Psoas muscle (tissue), 8 donors: ENCODE measurements around the gene AMBRA1. TPM values are rescaled to one million over a fixed set of nuclear protein-coding genes. Genes with fewer than 3 reads are reported as not detected.

Experiments
- ATAC-seq, 4 donors: fragments of 200-7000 bp; cut with Tn5 transposase; one replicate each; pipeline ENCODE4 v1.9.1; 2020; ENCODE audit warnings: moderate library complexity in 3 of 4, mild to moderate bottlenecking in 2 of 4
- DNase-seq, 2 donors: peaks; one replicate each; pipeline ENCODE4 v3.0.0-alpha.2; 2020
- H3K27ac ChIP-seq: fragments of 200-600 bp; one replicate; pipeline ENCODE4 v1.8.0; 2022
- H3K27me3 ChIP-seq, 3 donors: fragments of 200-600 bp in 1 of 3; one replicate each; pipeline versions ENCODE4 v1.6.1 to v1.8.0; 2013 to 2022; ENCODE audit warnings: low read length in 2 of 3, mild to moderate bottlenecking in 2 of 3, moderate library complexity in 1 of 3; ENCODE audit not compliant: insufficient read depth in 3 of 3
- H3K36me3 ChIP-seq, 2 donors: fragments of 200-600 bp in 1 of 2; one replicate each; pipeline versions ENCODE4 v1.6.1 to v1.8.0; 2013 to 2022; ENCODE audit warnings: low read depth in 1 of 2, mild to moderate bottlenecking in 1 of 2, moderate library complexity in 1 of 2; ENCODE audit not compliant: insufficient read depth in 1 of 2
- H3K4me1 ChIP-seq: fragments of 200-600 bp; one replicate; pipeline ENCODE4 v1.8.0; 2022
- H3K4me3 ChIP-seq: fragments of 200-600 bp; one replicate; pipeline ENCODE4 v1.8.0; 2022; ENCODE audit warnings: mild to moderate bottlenecking
- H3K9me3 ChIP-seq: fragments of 200-600 bp; one replicate; pipeline ENCODE4 v1.8.0; 2022
- WGBS, 3 donors: extraction: QIAGEN DNeasy Blood & Tissue Kit; methylation state at CpG; one replicate each; pipeline versions ENCODE4 v1.1.6 to v1.1.7; 2013; 5-methylcytosine and 5-hydroxymethylcytosine counted together
- intact Hi-C, 2 donors: fragments of 100-400 bp; cut with DNase I; formaldehyde crosslinking; loops; one replicate each; pipeline versions ENCODE4 v1.11.0 to v1.14.2; 2022
- polyA plus RNA-seq, 3 donors: library from polyadenylated mRNA; stranded (reverse); fragments of 200-250 nt; gene quantifications; one replicate each; pipeline ENCODE4 v1.2.3, GENCODE V29; 2013
- total RNA-seq, 4 donors: library from RNA; stranded (reverse); fragmentation: NEBNext Ultra II Directional in 2 of 4; extraction: Animal tissue kit (Norgen Biotek cat#: 25700) in 2 of 4; gene quantifications; one replicate each; pipeline versions ENCODE4 v1.2.1 to v1.2.4, GENCODE V29; 2021 to 2023
- TF ChIP-seq, protein P1 (sequence below): fragments of 200-600 bp; IDR thresholded peaks from one replicate; pipeline ENCODE4 v1.8.0; 2022; ENCODE audit warnings: antibody characterized with exemption
- donor health status: healthy with polysubstance abuse.
- donor health status: DM: no; HTN: no; CAD: no; lungs with moderate emphysema.
- donor health status: Bipolar disorder and iron deficiency.
- donor health status: healthy.
- donor health status: DM: yes; HTN: yes; CAD: no.
- donor health status: DM: no; HTN: no; CAD: no.
- donor health status: DM: no; HTN: no; CAD: no.
- donor health status: DM: yes; HTN: yes; CAD: no.

The AMBRA1 gene
- total and polyA plus RNA-seq, 7 donors, result 5.1 to 23.5 (median 10.8) TPM

DNA sequence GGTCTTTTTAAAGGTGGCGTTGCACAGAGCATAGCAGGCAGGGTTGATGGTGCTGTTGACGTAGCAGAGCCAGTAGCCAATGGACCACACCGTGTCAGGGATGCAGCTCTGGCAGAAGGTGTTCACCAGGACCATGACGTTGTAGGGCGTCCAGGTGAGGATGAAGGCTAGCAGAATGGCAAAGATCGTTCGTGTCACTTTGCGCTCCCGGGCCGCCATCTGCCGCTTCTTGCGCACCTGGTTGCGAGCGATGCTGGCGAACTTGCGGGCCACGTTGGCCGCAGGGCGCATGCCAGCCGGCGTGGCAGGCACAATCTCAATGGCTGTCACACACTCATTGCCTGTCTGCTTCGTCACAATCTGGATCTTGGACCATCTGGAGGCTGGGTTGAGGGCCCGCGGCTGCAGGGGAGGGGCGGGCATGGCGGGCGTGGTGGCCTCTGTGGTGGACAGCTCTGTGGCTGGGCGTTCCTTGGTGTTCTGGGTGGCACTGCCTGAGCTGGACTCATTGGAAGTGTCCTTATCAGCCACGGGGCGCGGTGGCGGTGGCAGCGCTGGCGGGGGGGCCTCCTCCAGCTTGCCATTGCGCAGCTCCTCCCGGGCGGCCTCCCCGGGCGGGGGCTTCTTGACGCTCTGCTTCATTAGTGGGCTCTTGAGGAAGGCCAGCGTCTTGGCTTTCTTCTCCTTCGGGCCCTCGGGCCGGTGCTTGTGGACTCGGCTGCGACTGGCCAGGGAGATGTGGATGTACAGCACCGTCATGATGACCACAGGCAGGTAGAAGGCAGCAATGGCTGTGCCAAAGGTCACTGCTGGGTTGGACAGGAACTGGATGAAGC, 208.4 kb downstream of the AMBRA1 start:
- H3K36me3 ChIP-seq, result no peaks in the 10 kb centered on the region
- no peak overlapping the region for H3K4me3 ChIP-seq
- no peak overlapping the region for H3K27ac ChIP-seq
- WGBS, 3 donors, result 95 to 96% (median 96%) methylated on average over 42 to 47 of the region's 47 CpGs
- H3K4me1 ChIP-seq, result peaks cover 23% of the 10 kb centered on the region
- no peaks in the 10 kb centered on the region for H3K9me3 ChIP-seq
- TF ChIP-seq, protein P1, sequence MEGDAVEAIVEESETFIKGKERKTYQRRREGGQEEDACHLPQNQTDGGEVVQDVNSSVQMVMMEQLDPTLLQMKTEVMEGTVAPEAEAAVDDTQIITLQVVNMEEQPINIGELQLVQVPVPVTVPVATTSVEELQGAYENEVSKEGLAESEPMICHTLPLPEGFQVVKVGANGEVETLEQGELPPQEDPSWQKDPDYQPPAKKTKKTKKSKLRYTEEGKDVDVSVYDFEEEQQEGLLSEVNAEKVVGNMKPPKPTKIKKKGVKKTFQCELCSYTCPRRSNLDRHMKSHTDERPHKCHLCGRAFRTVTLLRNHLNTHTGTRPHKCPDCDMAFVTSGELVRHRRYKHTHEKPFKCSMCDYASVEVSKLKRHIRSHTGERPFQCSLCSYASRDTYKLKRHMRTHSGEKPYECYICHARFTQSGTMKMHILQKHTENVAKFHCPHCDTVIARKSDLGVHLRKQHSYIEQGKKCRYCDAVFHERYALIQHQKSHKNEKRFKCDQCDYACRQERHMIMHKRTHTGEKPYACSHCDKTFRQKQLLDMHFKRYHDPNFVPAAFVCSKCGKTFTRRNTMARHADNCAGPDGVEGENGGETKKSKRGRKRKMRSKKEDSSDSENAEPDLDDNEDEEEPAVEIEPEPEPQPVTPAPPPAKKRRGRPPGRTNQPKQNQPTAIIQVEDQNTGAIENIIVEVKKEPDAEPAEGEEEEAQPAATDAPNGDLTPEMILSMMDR, result no peak
- no peak for ATAC-seq
- DNase-seq, result no peak
- intact Hi-C loops, result no loop called here
- H3K27me3 ChIP-seq, result peaks cover 0 to 66% (median 23%) of the 10 kb centered on the region in 3 donors

DNA sequence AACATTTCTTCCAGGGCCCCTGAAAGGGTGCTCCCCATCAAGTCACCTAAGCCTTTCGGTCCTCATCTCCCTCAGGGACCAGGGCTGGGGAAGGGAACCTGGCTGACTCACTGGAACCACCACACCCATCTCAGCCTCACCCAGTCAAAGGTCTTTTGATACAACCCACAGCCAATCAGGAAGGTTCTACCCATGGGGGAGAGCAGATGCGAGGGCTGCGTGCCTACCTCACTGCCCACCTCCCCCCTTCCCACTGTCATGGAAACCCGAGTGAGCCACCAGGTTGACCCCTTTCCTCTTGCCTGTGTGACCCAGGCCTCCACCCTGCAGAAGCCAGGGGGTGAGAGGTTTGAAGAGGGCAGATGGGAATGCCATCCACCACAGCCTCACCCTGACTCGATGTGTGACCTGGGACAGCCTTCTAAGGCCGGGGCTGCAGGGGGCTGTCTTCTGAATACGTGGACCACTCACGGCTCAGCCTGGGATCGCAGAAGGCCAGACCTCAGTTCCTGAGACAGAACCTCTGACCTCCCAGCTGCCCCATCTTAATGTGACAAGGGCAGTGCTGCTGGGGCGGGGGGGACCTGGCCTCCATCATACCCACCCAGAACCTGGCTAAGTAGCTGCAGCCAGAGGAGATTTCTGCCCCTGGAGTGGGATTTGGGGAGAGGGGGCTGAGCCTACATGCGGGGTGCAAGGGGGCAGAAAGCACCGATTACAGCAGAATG, 209.7 kb downstream of the AMBRA1 start:
- ATAC-seq, result no peak
- H3K4me1 ChIP-seq, result peaks cover 16% of the 10 kb centered on the region
- H3K9me3 ChIP-seq, result no peaks in the 10 kb centered on the region
- intact Hi-C loops, result loop anchor here in 1 of 2 donors (2.0 kb wide), 1 partner anchor 153 kb away; no protein-coding TSS in a partner anchor
- TF ChIP-seq, protein P1, result no peak
- peaks cover 0 to 53% (median 15%) of the 10 kb centered on the region in 3 donors for H3K27me3 ChIP-seq
- H3K4me3 ChIP-seq, result no peak overlapping the region
- no peak overlapping the region for H3K27ac ChIP-seq
- 88 to 90% (median 90%) methylated on average over 12 of the region's 12 CpGs for WGBS, 3 donors
- no peak for DNase-seq
- H3K36me3 ChIP-seq, result peaks cover 0 to 3% of the 10 kb centered on the region in 2 donors

DNA sequence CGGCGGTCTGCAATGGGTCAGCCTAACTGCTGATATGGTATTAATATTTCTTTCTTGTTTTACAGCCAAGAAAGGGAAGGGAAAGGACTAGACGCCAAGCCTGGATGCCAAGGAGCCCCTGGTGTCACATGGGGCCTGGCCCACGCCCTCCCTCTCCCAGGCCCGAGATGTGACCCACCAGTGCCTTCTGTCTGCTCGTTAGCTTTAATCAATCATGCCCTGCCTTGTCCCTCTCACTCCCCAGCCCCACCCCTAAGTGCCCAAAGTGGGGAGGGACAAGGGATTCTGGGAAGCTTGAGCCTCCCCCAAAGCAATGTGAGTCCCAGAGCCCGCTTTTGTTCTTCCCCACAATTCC, 210.4 kb downstream of the AMBRA1 start:
- DNase-seq (no peak), ATAC-seq (no peak)
- TF ChIP-seq, protein P1, result no peak
- Histone ChIP-seq H3K9me3 (no peaks in the 10 kb centered on the region), H3K4me3 (no peak overlapping the region), H3K4me1 (peaks cover 14% of the 10 kb centered on the region), H3K27ac (no peak overlapping the region), H3K36me3 (peaks cover 0 to 7% of the 10 kb centered on the region in 2 donors), H3K27me3 (peaks cover 0 to 47% (median 15%) of the 10 kb centered on the region in 3 donors)
- intact Hi-C loops, result loop anchor here in 1 of 2 donors (2.0 kb wide), 1 partner anchor 153 kb away; no protein-coding TSS in a partner anchor
- 71 to 74% (median 72%) methylated on average over 7 of the region's 7 CpGs for WGBS, 3 donors

DNA sequence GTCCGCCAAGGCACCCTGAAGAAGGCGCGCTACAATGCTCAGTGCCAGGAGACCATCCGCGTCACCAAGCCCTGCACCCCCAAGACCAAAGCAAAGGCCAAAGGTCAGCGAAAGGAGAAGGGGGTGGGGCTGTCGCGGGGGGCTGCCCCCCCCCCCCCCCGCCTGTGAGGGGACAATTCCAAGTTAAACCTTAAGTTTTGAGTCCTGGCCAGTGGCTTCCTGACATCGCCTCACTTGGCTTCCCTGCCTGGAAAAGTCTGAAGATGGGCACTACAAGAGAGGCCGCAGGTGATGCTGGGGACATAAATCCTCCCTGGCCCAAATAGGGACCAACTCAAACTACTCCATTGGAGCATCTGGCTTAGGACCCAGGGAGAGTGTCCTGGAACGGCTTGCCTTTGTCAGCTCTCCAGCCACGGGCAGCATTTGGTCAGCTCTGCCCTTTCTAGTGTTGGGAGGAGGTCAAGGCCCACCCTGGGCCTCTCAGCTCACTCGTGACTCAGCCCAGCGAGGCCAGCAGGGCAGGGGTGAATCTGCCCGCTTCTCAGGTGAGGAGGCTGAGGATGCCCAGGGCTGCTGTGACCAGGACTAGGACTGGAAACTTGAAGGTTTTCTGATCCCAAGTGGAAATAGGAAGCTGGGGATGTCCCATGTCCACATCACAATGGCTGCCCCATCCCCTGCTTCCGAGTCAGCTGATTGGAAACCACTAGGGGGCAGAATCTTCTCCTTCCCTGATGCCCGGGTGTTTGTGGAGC, 211.0 kb downstream of the AMBRA1 start:
- ATAC-seq (no peak), DNase-seq (peak in 1 of 2 donors; percentile 58)
- Histone ChIP-seq H3K27me3 (peaks cover 0 to 41% (median 15%) of the 10 kb centered on the region in 3 donors), H3K27ac (no peak overlapping the region), H3K4me1 (peaks cover 14% of the 10 kb centered on the region), H3K9me3 (no peaks in the 10 kb centered on the region), H3K4me3 (no peak overlapping the region), H3K36me3 (peaks cover 5 to 12% of the 10 kb centered on the region in 2 donors)
- intact Hi-C loops, result loop anchor here in 1 of 2 donors (2.0 kb wide), 1 partner anchor 154 kb away; no protein-coding TSS in a partner anchor
- TF ChIP-seq, protein P1, result peak; percentile 52
- 36 to 44% (median 40%) methylated on average over 16 to 18 of the region's 18 CpGs for WGBS, 3 donors
